ENCODE measurements around the gene ARPC2.
A peak's percentile ranks its signal among the peaks of the same experiment; 100 is the strongest.

Gene ARPC2

GRCh38 chr2:218296200-218296599 is 79.2 kb downstream of the ARPC2 start:
- no peak for DNase-seq (ENCODE audit: low read depth, low spot score)
- no peak overlapping the region for H3K4me3 ChIP-seq (ENCODE audit: low read length)

GRCh38 chr2:218296847-218297246 is 79.9 kb downstream of the ARPC2 start:
- DNase-seq (ENCODE audit: low read depth, low spot score) = no peak
- H3K4me3 ChIP-seq (ENCODE audit: low read length) = no peak overlapping the region

- no peak for DNase-seq (ENCODE audit: low read depth, low spot score)
- H3K4me3 ChIP-seq (ENCODE audit: low read length) = no peak overlapping the region
These were observed 81.4 kb downstream of the ARPC2 start for GRCh38 chr2:218298314-218298875.

GRCh38 chr2:218300141-218300540 is 83.2 kb downstream of the ARPC2 start:
- DNase-seq (ENCODE audit: low read depth, low spot score) = no peak
- no peak overlapping the region for H3K4me3 ChIP-seq (ENCODE audit: low read length)

- peak; percentile 94 for DNase-seq (ENCODE audit: low read depth, low spot score)
- H3K4me3 ChIP-seq (ENCODE audit: low read length) = no peak overlapping the region
These were observed 84.3 kb downstream of the ARPC2 start for GRCh38 chr2:218301176-218301819.
